GM23338 (cell line): Measurements from ENCODE around the gene RET. TPM values are rescaled to one million over a fixed set of nuclear protein-coding genes. Genes with fewer than 3 reads are reported as not detected.

Source experiments
- ATAC-seq: fragments of 200-7000 bp; cut with Tn5 transposase; 3 replicates; pipeline ENCODE4 v1.9.1; 2020
- DNase-seq: peaks from one replicate; pipeline ENCODE4 v3.0.0-alpha.2; 2015; ENCODE audit warnings: low spot score
- H2AFZ ChIP-seq: fragments of 200-600 bp; sonication (generic); 2 replicates; pipeline ENCODE4 v1.8.0; 2016; ENCODE audit warnings: antibody characterized with exemption, mild to moderate bottlenecking, moderate library complexity
- H3F3A ChIP-seq: fragments of 200-600 bp; sonication (generic); replicated peaks from 2 replicates; pipeline ENCODE4 v1.8.0; 2017; ENCODE audit warnings: antibody characterized with exemption, mixed run types, low read depth
- H3K27ac ChIP-seq: fragments of 200-600 bp; sonication (generic); 2 replicates; pipeline ENCODE4 v1.6.1; 2016; ENCODE audit warnings: low read depth
- H3K27me3 ChIP-seq: fragments of 200-600 bp; sonication (generic); 2 replicates; pipeline ENCODE4 v1.8.0; 2016; ENCODE audit warnings: mild to moderate bottlenecking, mixed run types, moderate library complexity; ENCODE audit not compliant: insufficient read depth
- H3K36me3 ChIP-seq: fragments of 200-600 bp; sonication (generic); 2 replicates; pipeline ENCODE4 v1.8.0; 2016; ENCODE audit warnings: mild to moderate bottlenecking; ENCODE audit not compliant: insufficient read depth
- H3K4me1 ChIP-seq: fragments of 200-600 bp; sonication (generic); 2 replicates; pipeline ENCODE4 v1.8.0; 2016; ENCODE audit warnings: mild to moderate bottlenecking, moderate library complexity; ENCODE audit not compliant: insufficient read depth
- H3K4me2 ChIP-seq: fragments of 200-600 bp; sonication (generic); 2 replicates; pipeline ENCODE4 v1.7.1; 2017; ENCODE audit warnings: mixed run types
- H3K4me3 ChIP-seq: fragments of 200-600 bp; sonication (generic); 2 replicates; pipeline ENCODE4 v1.6.1; 2016; ENCODE audit warnings: mixed run types
- H3K79me2 ChIP-seq: fragments of 200-600 bp; sonication (generic); replicated peaks from 2 replicates; pipeline ENCODE4 v1.8.0; 2017; ENCODE audit warnings: mild to moderate bottlenecking; ENCODE audit not compliant: insufficient read depth
- H3K9me2 ChIP-seq: fragments of 200-600 bp; sonication (generic); 2 replicates; pipeline ENCODE4 v1.8.0; 2017; ENCODE audit not compliant: insufficient read depth
- H4K20me1 ChIP-seq: fragments of 200-600 bp; sonication (generic); replicated peaks from 2 replicates; pipeline ENCODE4 v1.8.0; 2017; ENCODE audit warnings: mild to moderate bottlenecking; ENCODE audit not compliant: insufficient read depth
- H3K27ac Mint-ChIP-seq: 2 replicates; pipeline ENCODE4 v1.8.0; 2020; ENCODE audit warnings: inconsistent platforms, mild to moderate bottlenecking, moderate library complexity, mixed read lengths
- H3K27me3 Mint-ChIP-seq: 3 replicates; pipeline ENCODE4 v1.8.0; 2022; ENCODE audit warnings: low read depth, mild to moderate bottlenecking, moderate library complexity, mixed read lengths, inconsistent platforms; ENCODE audit not compliant: insufficient read depth, poor library complexity
- H3K36me3 Mint-ChIP-seq: 3 replicates; pipeline ENCODE4 v1.8.0; 2021; ENCODE audit warnings: low read depth, mild to moderate bottlenecking, inconsistent platforms, moderate library complexity, mixed read lengths
- H3K4me1 Mint-ChIP-seq: 3 replicates; pipeline ENCODE4 v1.8.0; 2020; ENCODE audit warnings: mild to moderate bottlenecking, inconsistent platforms, mixed read lengths
- H3K4me3 Mint-ChIP-seq: 3 replicates; pipeline ENCODE4 v1.8.0; 2021; ENCODE audit warnings: moderate library complexity, mild to moderate bottlenecking, inconsistent platforms, mixed read lengths
- H3K9me3 Mint-ChIP-seq: 3 replicates; pipeline ENCODE4 v1.8.0; 2020; ENCODE audit warnings: moderate library complexity, mild to moderate bottlenecking, inconsistent platforms, mixed read lengths
- CREB1 ChIP-seq: fragments of 250-450 bp; sonication (Bioruptor Pico); IDR thresholded peaks from 2 replicates; pipeline ENCODE4 v1.5.0; 2020; ENCODE audit warnings: low read depth, mild to moderate bottlenecking, moderate library complexity
- EZH2 ChIP-seq: fragments of 200-600 bp; sonication (generic); IDR thresholded peaks from one replicate; pipeline ENCODE4 v1.8.0; 2017; ENCODE audit warnings: antibody characterized with exemption, mild to moderate bottlenecking, low read depth; ENCODE audit not compliant: unreplicated experiment
- EZH2phosphoT487 ChIP-seq: fragments of 200-600 bp; sonication (generic); IDR thresholded peaks from one replicate; pipeline ENCODE4 v1.8.1; 2018; ENCODE audit warnings: antibody characterized with exemption; ENCODE audit not compliant: unreplicated experiment
- JUNB ChIP-seq: IDR thresholded peaks from one replicate; pipeline ENCODE4 v1.6.1; 2016; ENCODE audit warnings: antibody characterized with exemption; ENCODE audit not compliant: unreplicated experiment
- NANOG ChIP-seq: IDR thresholded peaks from 2 replicates; pipeline ENCODE4 v1.6.1; 2016; ENCODE audit warnings: antibody characterized with exemption, borderline replicate concordance
- POLR2AphosphoS5 ChIP-seq: IDR thresholded peaks from 2 replicates; pipeline ENCODE4 v1.6.1; 2016; ENCODE audit warnings: antibody characterized with exemption, low read depth
- ZNF114 ChIP-seq: fragments of 250-450 bp; sonication (Bioruptor Pico); IDR thresholded peaks from 2 replicates; pipeline ENCODE4 v1.5.0; 2020; ENCODE audit warnings: mild to moderate bottlenecking, moderate library complexity
- polyA plus RNA-seq: library from polyadenylated mRNA; unstranded; fragments of >200 nt; fragmentation: Nextera tagmentation; extraction: Ambion mirVana; gene quantifications from 2 replicates; pipeline ENCODE4 v1.2.1, GENCODE V29; 2016
- total RNA-seq: library from RNA; depleted of rRNA; stranded (reverse); fragments of >200 nt; shearing (Covaris generic); gene quantifications from 2 replicates; pipeline ENCODE4 v1.2.3, GENCODE V29; 2014
- TF ChIP-seq, protein P1 (sequence below): IDR thresholded peaks from 2 replicates; pipeline ENCODE4 v1.6.1; 2016; ENCODE audit warnings: antibody characterized with exemption
- TF ChIP-seq, protein P2 (sequence below): IDR thresholded peaks from one replicate; pipeline ENCODE4 v1.6.1; 2018; ENCODE audit warnings: antibody characterized with exemption; ENCODE audit not compliant: unreplicated experiment
- TF ChIP-seq, protein P3 (sequence below): fragments of 250-450 bp; sonication (Bioruptor Pico); IDR thresholded peaks from 2 replicates; pipeline ENCODE4 v1.5.0; 2020; ENCODE audit warnings: mild to moderate bottlenecking, moderate library complexity

The RET gene
- total and polyA plus RNA-seq, 2 experiments from 2014 or later: 5.5 to 9.8 TPM

DNA sequence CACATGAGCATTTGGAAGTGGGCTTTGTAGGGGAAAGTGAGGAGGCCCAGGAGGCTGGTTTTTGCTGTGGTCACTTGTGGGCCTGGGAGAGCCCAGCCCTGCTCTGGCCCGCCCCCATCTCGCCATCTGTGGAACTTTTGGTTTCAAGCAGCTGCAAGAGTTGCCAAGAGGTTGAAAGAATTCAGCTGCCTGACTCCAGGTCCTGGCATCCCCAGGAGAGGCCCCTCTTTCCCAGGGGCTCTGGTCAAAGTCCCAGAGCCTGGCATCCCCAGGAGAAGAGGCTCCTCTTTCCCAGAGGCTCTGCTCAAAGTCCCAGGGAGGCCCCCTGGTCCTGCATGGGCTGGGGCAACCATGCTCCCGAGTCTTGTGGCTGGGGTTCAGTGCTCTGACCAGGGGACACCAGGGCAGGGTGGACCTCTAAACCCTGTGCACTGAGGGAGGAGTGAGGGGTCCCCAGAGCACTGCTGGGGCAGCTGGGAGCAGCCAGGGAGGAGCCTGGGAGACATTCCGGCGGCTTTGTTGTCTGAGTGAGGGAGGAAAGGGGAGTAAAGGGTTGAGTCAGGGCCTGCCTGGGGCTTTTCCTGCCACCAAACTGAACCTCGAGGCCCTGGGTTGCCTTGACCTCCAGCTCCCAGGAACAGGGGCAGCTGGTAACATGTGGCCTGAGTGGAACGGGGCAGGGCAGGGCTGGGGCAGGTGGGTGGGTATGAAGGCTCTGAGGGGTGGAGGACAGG, 33.6 kb downstream of the RET start:
- H3K36me3 Mint-ChIP-seq: no peaks in the 10 kb centered on the region
- ATAC-seq: no peak

DNA sequence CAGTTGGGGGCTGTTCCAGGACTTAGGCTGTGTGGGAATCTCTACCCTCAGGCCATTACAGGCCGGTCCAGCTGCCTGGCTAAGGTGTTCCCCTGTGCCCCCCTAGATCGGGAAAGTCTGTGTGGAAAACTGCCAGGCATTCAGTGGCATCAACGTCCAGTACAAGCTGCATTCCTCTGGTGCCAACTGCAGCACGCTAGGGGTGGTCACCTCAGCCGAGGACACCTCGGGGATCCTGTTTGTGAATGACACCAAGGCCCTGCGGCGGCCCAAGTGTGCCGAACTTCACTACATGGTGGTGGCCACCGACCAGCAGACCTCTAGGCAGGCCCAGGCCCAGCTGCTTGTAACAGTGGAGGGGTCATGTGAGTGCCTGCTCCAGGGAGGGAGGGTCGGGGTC, 34.2 kb downstream of the RET start:
- ATAC-seq: no peak
- H3K9me3 Mint-ChIP-seq: no peaks in the 10 kb centered on the region
- no peak overlapping the region for H3K4me3 Mint-ChIP-seq
- no peaks in the 10 kb centered on the region for H3K4me1 ChIP-seq
- no peak overlapping the region for H3K4me3 ChIP-seq
- H3F3A ChIP-seq: no peaks in the 10 kb centered on the region
- peaks cover 10% of the 10 kb centered on the region for H3K27me3 Mint-ChIP-seq
- no peaks in the 10 kb centered on the region for H3K79me2 ChIP-seq
- no peaks in the 10 kb centered on the region for H3K9me2 ChIP-seq
- no peak overlapping the region for H3K4me2 ChIP-seq
- no peaks in the 10 kb centered on the region for H3K4me1 Mint-ChIP-seq
- no peaks in the 10 kb centered on the region for H3K27me3 ChIP-seq
- no peaks in the 10 kb centered on the region for H3K36me3 Mint-ChIP-seq
- no peaks in the 10 kb centered on the region for H4K20me1 ChIP-seq
- no peak overlapping the region for H2AFZ ChIP-seq
- no peak overlapping the region for H3K27ac Mint-ChIP-seq
- H3K27ac ChIP-seq: no peak overlapping the region
- no peaks in the 10 kb centered on the region for H3K36me3 ChIP-seq
- DNase-seq: no peak
- TF ChIP-seq POLR2AphosphoS5 (no peak), JUNB (no peak), EZH2 (no peak), ZNF114 (CRISPR knock-in tag) (no peak), NANOG (no peak), EZH2phosphoT487 (no peak), CREB1 (no peak)
- TF ChIP-seq, protein P1, sequence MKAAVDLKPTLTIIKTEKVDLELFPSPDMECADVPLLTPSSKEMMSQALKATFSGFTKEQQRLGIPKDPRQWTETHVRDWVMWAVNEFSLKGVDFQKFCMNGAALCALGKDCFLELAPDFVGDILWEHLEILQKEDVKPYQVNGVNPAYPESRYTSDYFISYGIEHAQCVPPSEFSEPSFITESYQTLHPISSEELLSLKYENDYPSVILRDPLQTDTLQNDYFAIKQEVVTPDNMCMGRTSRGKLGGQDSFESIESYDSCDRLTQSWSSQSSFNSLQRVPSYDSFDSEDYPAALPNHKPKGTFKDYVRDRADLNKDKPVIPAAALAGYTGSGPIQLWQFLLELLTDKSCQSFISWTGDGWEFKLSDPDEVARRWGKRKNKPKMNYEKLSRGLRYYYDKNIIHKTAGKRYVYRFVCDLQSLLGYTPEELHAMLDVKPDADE: no peak
- TF ChIP-seq, protein P2, sequence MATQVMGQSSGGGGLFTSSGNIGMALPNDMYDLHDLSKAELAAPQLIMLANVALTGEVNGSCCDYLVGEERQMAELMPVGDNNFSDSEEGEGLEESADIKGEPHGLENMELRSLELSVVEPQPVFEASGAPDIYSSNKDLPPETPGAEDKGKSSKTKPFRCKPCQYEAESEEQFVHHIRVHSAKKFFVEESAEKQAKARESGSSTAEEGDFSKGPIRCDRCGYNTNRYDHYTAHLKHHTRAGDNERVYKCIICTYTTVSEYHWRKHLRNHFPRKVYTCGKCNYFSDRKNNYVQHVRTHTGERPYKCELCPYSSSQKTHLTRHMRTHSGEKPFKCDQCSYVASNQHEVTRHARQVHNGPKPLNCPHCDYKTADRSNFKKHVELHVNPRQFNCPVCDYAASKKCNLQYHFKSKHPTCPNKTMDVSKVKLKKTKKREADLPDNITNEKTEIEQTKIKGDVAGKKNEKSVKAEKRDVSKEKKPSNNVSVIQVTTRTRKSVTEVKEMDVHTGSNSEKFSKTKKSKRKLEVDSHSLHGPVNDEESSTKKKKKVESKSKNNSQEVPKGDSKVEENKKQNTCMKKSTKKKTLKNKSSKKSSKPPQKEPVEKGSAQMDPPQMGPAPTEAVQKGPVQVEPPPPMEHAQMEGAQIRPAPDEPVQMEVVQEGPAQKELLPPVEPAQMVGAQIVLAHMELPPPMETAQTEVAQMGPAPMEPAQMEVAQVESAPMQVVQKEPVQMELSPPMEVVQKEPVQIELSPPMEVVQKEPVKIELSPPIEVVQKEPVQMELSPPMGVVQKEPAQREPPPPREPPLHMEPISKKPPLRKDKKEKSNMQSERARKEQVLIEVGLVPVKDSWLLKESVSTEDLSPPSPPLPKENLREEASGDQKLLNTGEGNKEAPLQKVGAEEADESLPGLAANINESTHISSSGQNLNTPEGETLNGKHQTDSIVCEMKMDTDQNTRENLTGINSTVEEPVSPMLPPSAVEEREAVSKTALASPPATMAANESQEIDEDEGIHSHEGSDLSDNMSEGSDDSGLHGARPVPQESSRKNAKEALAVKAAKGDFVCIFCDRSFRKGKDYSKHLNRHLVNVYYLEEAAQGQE: no peak
- TF ChIP-seq, protein P3, sequence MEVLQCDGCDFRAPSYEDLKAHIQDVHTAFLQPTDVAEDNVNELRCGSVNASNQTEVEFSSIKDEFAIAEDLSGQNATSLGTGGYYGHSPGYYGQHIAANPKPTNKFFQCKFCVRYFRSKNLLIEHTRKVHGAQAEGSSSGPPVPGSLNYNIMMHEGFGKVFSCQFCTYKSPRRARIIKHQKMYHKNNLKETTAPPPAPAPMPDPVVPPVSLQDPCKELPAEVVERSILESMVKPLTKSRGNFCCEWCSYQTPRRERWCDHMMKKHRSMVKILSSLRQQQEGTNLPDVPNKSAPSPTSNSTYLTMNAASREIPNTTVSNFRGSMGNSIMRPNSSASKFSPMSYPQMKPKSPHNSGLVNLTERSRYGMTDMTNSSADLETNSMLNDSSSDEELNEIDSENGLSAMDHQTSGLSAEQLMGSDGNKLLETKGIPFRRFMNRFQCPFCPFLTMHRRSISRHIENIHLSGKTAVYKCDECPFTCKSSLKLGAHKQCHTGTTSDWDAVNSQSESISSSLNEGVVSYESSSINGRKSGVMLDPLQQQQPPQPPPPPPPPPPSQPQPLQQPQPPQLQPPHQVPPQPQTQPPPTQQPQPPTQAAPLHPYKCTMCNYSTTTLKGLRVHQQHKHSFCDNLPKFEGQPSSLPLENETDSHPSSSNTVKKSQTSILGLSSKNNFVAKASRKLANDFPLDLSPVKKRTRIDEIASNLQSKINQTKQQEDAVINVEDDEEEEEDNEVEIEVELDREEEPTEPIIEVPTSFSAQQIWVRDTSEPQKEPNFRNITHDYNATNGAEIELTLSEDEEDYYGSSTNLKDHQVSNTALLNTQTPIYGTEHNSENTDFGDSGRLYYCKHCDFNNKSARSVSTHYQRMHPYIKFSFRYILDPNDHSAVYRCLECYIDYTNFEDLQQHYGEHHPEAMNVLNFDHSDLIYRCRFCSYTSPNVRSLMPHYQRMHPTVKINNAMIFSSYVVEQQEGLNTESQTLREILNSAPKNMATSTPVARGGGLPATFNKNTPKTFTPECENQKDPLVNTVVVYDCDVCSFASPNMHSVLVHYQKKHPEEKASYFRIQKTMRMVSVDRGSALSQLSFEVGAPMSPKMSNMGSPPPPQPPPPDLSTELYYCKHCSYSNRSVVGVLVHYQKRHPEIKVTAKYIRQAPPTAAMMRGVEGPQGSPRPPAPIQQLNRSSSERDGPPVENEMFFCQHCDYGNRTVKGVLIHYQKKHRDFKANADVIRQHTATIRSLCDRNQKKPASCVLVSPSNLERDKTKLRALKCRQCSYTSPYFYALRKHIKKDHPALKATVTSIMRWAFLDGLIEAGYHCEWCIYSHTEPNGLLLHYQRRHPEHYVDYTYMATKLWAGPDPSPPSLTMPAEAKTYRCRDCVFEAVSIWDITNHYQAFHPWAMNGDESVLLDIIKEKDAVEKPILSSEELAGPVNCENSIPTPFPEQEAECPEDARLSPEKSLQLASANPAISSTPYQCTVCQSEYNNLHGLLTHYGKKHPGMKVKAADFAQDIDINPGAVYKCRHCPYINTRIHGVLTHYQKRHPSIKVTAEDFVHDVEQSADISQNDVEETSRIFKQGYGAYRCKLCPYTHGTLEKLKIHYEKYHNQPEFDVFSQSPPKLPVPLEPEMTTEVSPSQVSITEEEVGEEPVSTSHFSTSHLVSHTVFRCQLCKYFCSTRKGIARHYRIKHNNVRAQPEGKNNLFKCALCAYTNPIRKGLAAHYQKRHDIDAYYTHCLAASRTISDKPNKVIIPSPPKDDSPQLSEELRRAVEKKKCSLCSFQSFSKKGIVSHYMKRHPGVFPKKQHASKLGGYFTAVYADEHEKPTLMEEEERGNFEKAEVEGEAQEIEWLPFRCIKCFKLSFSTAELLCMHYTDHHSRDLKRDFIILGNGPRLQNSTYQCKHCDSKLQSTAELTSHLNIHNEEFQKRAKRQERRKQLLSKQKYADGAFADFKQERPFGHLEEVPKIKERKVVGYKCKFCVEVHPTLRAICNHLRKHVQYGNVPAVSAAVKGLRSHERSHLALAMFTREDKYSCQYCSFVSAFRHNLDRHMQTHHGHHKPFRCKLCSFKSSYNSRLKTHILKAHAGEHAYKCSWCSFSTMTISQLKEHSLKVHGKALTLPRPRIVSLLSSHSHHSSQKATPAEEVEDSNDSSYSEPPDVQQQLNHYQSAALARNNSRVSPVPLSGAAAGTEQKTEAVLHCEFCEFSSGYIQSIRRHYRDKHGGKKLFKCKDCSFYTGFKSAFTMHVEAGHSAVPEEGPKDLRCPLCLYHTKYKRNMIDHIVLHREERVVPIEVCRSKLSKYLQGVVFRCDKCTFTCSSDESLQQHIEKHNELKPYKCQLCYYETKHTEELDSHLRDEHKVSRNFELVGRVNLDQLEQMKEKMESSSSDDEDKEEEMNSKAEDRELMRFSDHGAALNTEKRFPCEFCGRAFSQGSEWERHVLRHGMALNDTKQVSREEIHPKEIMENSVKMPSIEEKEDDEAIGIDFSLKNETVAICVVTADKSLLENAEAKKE: no peak

More for the DNA sequence above, 33.6 kb downstream of the RET start:
- no peak overlapping the region for H3K27ac ChIP-seq
- Mint-ChIP-seq H3K9me3 (no peaks in the 10 kb centered on the region), H3K27me3 (peaks cover 10% of the 10 kb centered on the region), H3K27ac (no peak overlapping the region), H3K4me1 (no peaks in the 10 kb centered on the region), H3K4me3 (no peak overlapping the region)
- H3K4me3 ChIP-seq: no peak overlapping the region
- no peaks in the 10 kb centered on the region for H3F3A ChIP-seq
- DNase-seq: no peak
- TF ChIP-seq ZNF114 (CRISPR knock-in tag) (no peak), EZH2 (no peak)
- no peaks in the 10 kb centered on the region for H4K20me1 ChIP-seq
- no peaks in the 10 kb centered on the region for H3K27me3 ChIP-seq
- H3K36me3 ChIP-seq: no peaks in the 10 kb centered on the region
- H2AFZ ChIP-seq: no peak overlapping the region
- H3K4me1 ChIP-seq: no peaks in the 10 kb centered on the region
- H3K79me2 ChIP-seq: no peaks in the 10 kb centered on the region
- no peak overlapping the region for H3K4me2 ChIP-seq
- no peaks in the 10 kb centered on the region for H3K9me2 ChIP-seq
